DND-41 (cell line): ENCODE results near the gene OR8H1.

Source experiments
- EZH2 ChIP-seq: IDR thresholded peaks from 3 replicates; pipeline ENCODE4 v1.6.1; 2012; ENCODE audit warnings: borderline replicate concordance, low read depth, mild to moderate bottlenecking, moderate library complexity, low read length, inconsistent platforms; ENCODE audit not compliant: severe bottlenecking
- TF ChIP-seq, protein P1 (sequence below): IDR thresholded peaks from 2 replicates; pipeline ENCODE4 v1.5.1; 2012; ENCODE audit warnings: borderline replicate concordance, low read length, moderate library complexity, mild to moderate bottlenecking; ENCODE audit not compliant: poor library complexity, severe bottlenecking; ENCODE audit errors: extremely low read depth

DNA sequence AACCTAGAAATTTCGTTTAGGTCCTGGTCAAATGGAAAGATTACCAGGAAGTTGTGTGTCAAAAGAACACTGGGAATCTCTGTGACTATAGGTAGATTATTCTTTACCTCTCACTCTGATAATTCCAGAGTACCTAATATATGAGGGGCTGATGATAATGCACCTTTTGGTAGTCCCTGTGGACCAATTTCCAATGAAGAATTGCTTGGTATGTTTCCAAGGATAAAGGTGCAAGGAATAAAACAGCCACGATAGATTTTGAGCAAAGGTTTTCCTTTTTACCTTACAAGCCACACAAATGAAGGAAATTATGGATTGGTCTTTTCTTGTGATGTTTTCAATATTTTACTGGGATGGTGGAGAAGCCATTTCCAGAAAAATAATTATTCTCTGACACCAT, at the start of gene OR8H1:
- TF ChIP-seq, protein P1, sequence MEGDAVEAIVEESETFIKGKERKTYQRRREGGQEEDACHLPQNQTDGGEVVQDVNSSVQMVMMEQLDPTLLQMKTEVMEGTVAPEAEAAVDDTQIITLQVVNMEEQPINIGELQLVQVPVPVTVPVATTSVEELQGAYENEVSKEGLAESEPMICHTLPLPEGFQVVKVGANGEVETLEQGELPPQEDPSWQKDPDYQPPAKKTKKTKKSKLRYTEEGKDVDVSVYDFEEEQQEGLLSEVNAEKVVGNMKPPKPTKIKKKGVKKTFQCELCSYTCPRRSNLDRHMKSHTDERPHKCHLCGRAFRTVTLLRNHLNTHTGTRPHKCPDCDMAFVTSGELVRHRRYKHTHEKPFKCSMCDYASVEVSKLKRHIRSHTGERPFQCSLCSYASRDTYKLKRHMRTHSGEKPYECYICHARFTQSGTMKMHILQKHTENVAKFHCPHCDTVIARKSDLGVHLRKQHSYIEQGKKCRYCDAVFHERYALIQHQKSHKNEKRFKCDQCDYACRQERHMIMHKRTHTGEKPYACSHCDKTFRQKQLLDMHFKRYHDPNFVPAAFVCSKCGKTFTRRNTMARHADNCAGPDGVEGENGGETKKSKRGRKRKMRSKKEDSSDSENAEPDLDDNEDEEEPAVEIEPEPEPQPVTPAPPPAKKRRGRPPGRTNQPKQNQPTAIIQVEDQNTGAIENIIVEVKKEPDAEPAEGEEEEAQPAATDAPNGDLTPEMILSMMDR = no peak
- no peak for TF ChIP-seq EZH2
